MCF 10A (cell line): Measurements from ENCODE around the gene CCDC85C. TPM values are rescaled to one million over a fixed set of nuclear protein-coding genes. Genes with fewer than 3 reads are reported as not detected.

Source experiments
- BruUV-seq: library from RNA; stranded (reverse); fragments of 400-500 nt; replicated peaks from 2 replicates; lab custom pipeline; 2021; lab: Mats Ljungman, UMichigan
- CTCF ChIA-PET: fragments of 300-600 bp; sonication (Branson Sonifier 250); formaldehyde crosslinking; extraction: SDS; loops from one replicate; lab custom pipeline; 2021; ENCODE audit warnings: antibody characterized with exemption, inconsistent platforms; lab: Yijun Ruan, JAX
- POLR2A ChIA-PET: fragments of 300-600, 350-650 bp; sonication (Branson Sonifier 250); formaldehyde crosslinking; extraction: SDS; loops from one replicate; lab custom pipeline; 2020; ENCODE audit warnings: antibody characterized with exemption, inconsistent platforms; lab: Yijun Ruan, JAX
- DNase-seq: peaks from one replicate; pipeline ENCODE4 v3.0.0-alpha.2; 2018; ENCODE audit not compliant: unreplicated experiment
- H3K27ac Mint-ChIP-seq: one replicate; pipeline ENCODE4 v1.8.0; 2022; ENCODE audit warnings: mild to moderate bottlenecking, low read depth, mixed read lengths; ENCODE audit not compliant: unreplicated experiment
- H3K27me3 Mint-ChIP-seq: one replicate; pipeline ENCODE4 v1.8.0; 2022; ENCODE audit warnings: mixed read lengths; ENCODE audit not compliant: insufficient read depth, unreplicated experiment
- H3K36me3 Mint-ChIP-seq: one replicate; pipeline ENCODE4 v1.8.0; 2022; ENCODE audit warnings: mild to moderate bottlenecking, moderate library complexity, mixed read lengths; ENCODE audit not compliant: insufficient read depth, unreplicated experiment
- H3K4me1 Mint-ChIP-seq: one replicate; pipeline ENCODE4 v1.8.0; 2022; ENCODE audit warnings: mixed read lengths; ENCODE audit not compliant: insufficient read depth, unreplicated experiment
- H3K4me3 Mint-ChIP-seq: one replicate; pipeline ENCODE4 v1.8.0; 2022; ENCODE audit warnings: mild to moderate bottlenecking, moderate library complexity, mixed read lengths; ENCODE audit not compliant: unreplicated experiment
- H3K9me3 Mint-ChIP-seq: one replicate; pipeline ENCODE4 v1.8.0; 2022; ENCODE audit warnings: mixed read lengths; ENCODE audit not compliant: unreplicated experiment
- intact Hi-C: fragments of 100-400 bp; cut with micrococcal nuclease; formaldehyde crosslinking; loops from 2 replicates; pipeline ENCODE4 v1.14.1; 2022
- total RNA-seq: library from RNA; stranded (reverse); gene quantifications from 2 replicates; pipeline ENCODE4 v1.2.3, GENCODE V29; 2022
- TF ChIP-seq, protein P1 (sequence below): fragments of 200-600 bp; IDR thresholded peaks from one replicate; pipeline ENCODE4 v1.8.0; 2022; ENCODE audit warnings: antibody characterized with exemption, mild to moderate bottlenecking; ENCODE audit not compliant: unreplicated experiment

The CCDC85C gene
- total RNA-seq, 1 experiment from 2014 or later, result 29.9 TPM

DNA sequence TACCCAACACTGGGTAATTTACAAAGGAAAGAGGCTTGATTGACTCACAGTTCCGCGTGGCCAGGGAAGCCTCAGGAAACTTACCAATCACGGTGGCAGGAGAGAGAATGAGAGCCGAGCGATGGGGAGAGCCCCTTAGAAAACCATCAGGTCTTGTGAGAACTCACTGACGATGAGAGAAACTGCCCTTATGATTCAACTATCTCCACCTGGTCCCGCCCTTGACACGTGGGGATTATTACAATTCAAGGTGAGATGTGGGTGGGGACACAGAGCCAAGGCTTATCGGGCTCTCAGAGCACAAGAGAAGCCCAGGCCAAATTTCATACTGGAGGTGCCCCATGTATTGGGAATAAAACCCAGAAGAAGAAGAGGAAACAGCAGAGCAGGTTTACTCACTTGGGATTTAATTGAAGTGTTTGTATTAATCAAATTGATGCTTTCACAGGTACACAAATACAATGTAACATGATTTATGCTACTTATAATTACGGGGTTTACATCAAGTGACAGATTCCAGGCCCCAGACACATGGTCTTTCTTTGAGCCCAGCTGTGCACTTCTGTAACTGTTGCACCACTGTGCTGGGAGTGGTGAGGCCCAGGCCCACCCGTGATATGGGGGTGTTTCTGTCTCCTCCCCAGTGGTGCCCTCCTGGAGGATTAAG, 8.2 kb upstream of the CCDC85C start:
- TF ChIP-seq, protein P1, sequence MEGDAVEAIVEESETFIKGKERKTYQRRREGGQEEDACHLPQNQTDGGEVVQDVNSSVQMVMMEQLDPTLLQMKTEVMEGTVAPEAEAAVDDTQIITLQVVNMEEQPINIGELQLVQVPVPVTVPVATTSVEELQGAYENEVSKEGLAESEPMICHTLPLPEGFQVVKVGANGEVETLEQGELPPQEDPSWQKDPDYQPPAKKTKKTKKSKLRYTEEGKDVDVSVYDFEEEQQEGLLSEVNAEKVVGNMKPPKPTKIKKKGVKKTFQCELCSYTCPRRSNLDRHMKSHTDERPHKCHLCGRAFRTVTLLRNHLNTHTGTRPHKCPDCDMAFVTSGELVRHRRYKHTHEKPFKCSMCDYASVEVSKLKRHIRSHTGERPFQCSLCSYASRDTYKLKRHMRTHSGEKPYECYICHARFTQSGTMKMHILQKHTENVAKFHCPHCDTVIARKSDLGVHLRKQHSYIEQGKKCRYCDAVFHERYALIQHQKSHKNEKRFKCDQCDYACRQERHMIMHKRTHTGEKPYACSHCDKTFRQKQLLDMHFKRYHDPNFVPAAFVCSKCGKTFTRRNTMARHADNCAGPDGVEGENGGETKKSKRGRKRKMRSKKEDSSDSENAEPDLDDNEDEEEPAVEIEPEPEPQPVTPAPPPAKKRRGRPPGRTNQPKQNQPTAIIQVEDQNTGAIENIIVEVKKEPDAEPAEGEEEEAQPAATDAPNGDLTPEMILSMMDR, result no peak
- H3K27ac Mint-ChIP-seq, result peak overlapping the region; percentile 75
- CTCF ChIA-PET, result interaction anchor here (0.7 to 1.1 kb wide), 2 partner anchors 16 to 130 kb away, joined by 3 read pairs; no protein-coding TSS in a partner anchor
- peaks cover 8% of the 10 kb centered on the region for H3K4me1 Mint-ChIP-seq
- BruUV-seq, result no TSS peak
- intact Hi-C loops, result no loop called here
- no peaks in the 10 kb centered on the region for H3K36me3 Mint-ChIP-seq
- no peaks in the 10 kb centered on the region for H3K9me3 Mint-ChIP-seq
- POLR2A ChIA-PET, result interaction anchor here (1.1 to 1.4 kb wide), 4 partner anchors 9 to 95 kb away, joined by 3 to 8 read pairs (median 5); partner anchors contain the start of gene CCDC85C
- DNase-seq, result peak; percentile 49
- no peak overlapping the region for H3K4me3 Mint-ChIP-seq
- no peaks in the 10 kb centered on the region for H3K27me3 Mint-ChIP-seq

- BruUV-seq, result no TSS peak
- Mint-ChIP-seq H3K4me1 (peaks cover 8% of the 10 kb centered on the region), H3K27me3 (no peaks in the 10 kb centered on the region), H3K27ac (peak overlapping the region; percentile 75), H3K4me3 (no peak overlapping the region), H3K36me3 (no peaks in the 10 kb centered on the region), H3K9me3 (no peaks in the 10 kb centered on the region)
- TF ChIP-seq, protein P1, result no peak
- intact Hi-C loops, result no loop called here
- ChIA-PET CTCF (interaction anchor here (0.7 kb wide), 1 partner anchor 130 kb away, joined by 3 read pairs; no protein-coding TSS in a partner anchor), POLR2A (interaction anchor here (0.6 to 1.3 kb wide), 2 partner anchors 8 to 71 kb away, joined by 3 to 8 read pairs; partner anchors contain the start of gene CCDC85C)
- no peak for DNase-seq
Measured at GRCh38 chr14:99611646-99612045, 7.6 kb upstream of the CCDC85C start.

DNA sequence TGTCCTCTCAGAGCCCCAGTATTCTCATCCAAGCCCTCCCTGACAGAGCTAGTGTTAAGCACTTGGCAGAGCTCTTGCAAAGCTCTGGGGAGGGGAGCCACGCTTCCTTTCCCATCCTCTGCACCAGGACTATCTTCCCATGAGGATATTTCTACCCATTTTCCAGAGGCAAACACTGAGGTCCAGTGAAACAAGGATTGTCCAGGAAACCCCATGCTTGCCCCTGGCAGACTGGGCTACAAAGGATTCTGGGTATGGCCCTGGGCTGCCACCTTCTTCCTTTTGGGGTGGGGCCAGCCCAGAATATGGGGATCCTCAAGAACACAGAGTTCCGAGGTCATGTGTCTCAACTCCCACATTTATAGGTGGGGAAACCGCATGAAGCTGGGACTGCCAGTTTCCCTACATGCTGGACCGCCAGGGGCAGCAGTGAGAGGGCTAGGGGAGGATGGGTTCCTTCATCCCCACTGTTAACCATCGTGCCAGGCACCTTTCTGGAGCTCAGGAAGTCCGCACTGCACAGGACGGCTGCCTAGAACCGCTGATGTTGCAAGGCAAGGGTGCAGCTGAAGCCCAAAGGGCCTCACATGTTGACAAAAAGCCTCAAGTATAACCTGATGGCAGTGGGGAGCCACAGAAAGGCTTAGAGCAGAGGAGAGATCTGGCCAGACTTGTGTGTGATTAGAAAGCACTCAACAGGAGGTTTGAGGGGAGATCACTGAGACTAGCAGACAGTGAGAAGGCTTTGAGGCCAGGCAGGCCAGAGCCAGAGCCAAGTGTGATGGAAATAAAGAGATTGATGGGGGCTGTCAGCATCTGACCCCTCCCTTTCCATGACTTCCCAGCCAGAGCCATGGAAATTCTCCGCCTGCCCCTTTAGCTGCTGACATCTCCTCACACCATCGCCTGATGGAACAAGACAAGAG, 5.5 kb upstream of the CCDC85C start:
- Mint-ChIP-seq H3K27ac (no peak overlapping the region), H3K4me3 (no peak overlapping the region), H3K9me3 (no peaks in the 10 kb centered on the region), H3K27me3 (no peaks in the 10 kb centered on the region), H3K36me3 (no peaks in the 10 kb centered on the region), H3K4me1 (peaks cover 15% of the 10 kb centered on the region)
- BruUV-seq, result no TSS peak
- CTCF ChIA-PET, result interaction anchor here (0.9 to 1.6 kb wide), 3 partner anchors 19 to 47 kb away, joined by 3 to 6 read pairs (median 5); no protein-coding TSS in a partner anchor
- TF ChIP-seq, protein P1, result no peak
- intact Hi-C loops, result no loop called here
- POLR2A ChIA-PET, result no interaction called here
- DNase-seq, result no peak

GRCh38 chr14:99608591-99608990, 4.6 kb upstream of the CCDC85C start:
- intact Hi-C loops, result no loop called here
- no peaks in the 10 kb centered on the region for H3K36me3 Mint-ChIP-seq
- POLR2A ChIA-PET, result no interaction called here
- H3K9me3 Mint-ChIP-seq, result no peaks in the 10 kb centered on the region
- H3K27ac Mint-ChIP-seq, result no peak overlapping the region
- CTCF ChIA-PET, result interaction anchor here (0.9 to 1.4 kb wide), 4 partner anchors 20 to 83 kb away, joined by 3 to 7 read pairs (median 4); no protein-coding TSS in a partner anchor
- H3K27me3 Mint-ChIP-seq, result no peaks in the 10 kb centered on the region
- TF ChIP-seq, protein P1, result no peak
- no TSS peak for BruUV-seq
- H3K4me3 Mint-ChIP-seq, result no peak overlapping the region
- peaks cover 15% of the 10 kb centered on the region for H3K4me1 Mint-ChIP-seq
- no peak for DNase-seq
